ENCODE measurements around the gene GNE. TPM values are rescaled to one million over a fixed set of nuclear protein-coding genes. Genes with fewer than 3 reads are reported as not detected.
"Not testable (repeated sequence)": the region's sequence is repeated elsewhere in the genome, so short reads cannot be mapped to it uniquely, and the experiment has no call there.

Gene GNE
- total RNA-seq, 1 donor from 2014 or later: 27.7 TPM

DNA sequence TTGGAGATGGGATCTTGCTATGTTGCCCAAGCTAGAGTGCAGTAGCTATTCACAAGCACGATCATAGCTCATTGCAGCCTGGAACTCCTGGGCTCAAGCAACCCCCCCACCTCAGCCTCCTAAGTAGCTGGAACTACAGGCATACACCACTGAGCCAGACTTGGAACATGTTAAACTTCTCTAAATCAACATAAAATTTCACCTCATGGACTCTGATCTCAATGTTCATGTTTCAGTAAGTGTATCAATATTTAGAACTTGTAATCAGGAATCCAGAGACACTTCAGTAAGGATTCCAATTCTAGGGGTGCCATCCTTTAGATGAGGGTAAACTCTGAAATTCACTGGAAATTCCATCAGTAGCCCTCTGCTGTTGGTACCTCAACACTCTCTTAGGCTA lies 6.8 kb downstream of the GNE start:
- H3K9me3 Mint-ChIP-seq: no peaks in the 10 kb centered on the region
- H3K4me1 Mint-ChIP-seq (ENCODE audit: low read depth): peaks cover 18% of the 10 kb centered on the region
- H3K27ac Mint-ChIP-seq: no peak overlapping the region
- H3K4me3 Mint-ChIP-seq (ENCODE audit: low read depth): no peak overlapping the region
- H3K27me3 Mint-ChIP-seq (ENCODE audit: low read depth): no peaks in the 10 kb centered on the region
- peaks cover 14% of the 10 kb centered on the region for H3K36me3 Mint-ChIP-seq (ENCODE audit: low read depth)
- DNase-seq (ENCODE audit: low spot score): no peak
- intact Hi-C loops (cut with micrococcal nuclease): no loop called here

DNA sequence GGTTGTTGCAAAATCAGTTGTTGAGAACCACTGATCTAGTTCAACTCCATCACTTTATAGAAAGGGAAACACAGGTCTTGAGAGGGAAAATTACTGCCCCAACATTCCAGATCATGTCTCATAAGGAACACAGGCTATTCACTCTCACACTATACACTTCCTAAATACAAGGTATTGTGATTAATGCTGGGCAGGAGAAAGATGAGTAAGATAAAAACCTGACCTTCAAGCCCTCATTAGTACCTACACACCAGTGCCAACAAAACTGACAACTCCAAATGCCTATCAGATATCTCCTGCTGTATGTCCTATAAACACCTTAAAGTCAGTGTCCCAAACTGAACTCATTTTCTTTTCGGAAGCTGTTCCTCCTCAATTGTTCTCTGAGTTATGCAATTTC lies 8.2 kb downstream of the GNE start:
- no peak overlapping the region for H3K27ac Mint-ChIP-seq
- no peak overlapping the region for H3K4me3 Mint-ChIP-seq (ENCODE audit: low read depth)
- peaks cover 18% of the 10 kb centered on the region for H3K4me1 Mint-ChIP-seq (ENCODE audit: low read depth)
- H3K27me3 Mint-ChIP-seq (ENCODE audit: low read depth): no peaks in the 10 kb centered on the region
- H3K9me3 Mint-ChIP-seq: no peaks in the 10 kb centered on the region
- intact Hi-C loops (cut with micrococcal nuclease): no loop called here
- H3K36me3 Mint-ChIP-seq (ENCODE audit: low read depth): peaks cover 19% of the 10 kb centered on the region
- DNase-seq (ENCODE audit: low spot score): no peak

- Mint-ChIP-seq H3K36me3 (ENCODE audit: low read depth) (peaks cover 21% of the 10 kb centered on the region), H3K9me3 (no peaks in the 10 kb centered on the region), H3K27ac (no peak overlapping the region), H3K4me3 (ENCODE audit: low read depth) (no peak overlapping the region), H3K27me3 (ENCODE audit: low read depth) (no peaks in the 10 kb centered on the region), H3K4me1 (ENCODE audit: low read depth) (peaks cover 18% of the 10 kb centered on the region)
- intact Hi-C loops (cut with micrococcal nuclease): no loop called here
- no peak for DNase-seq (ENCODE audit: low spot score)
Observed at GRCh38 chr9:36249189-36249588, 9.1 kb downstream of the GNE start.

DNA sequence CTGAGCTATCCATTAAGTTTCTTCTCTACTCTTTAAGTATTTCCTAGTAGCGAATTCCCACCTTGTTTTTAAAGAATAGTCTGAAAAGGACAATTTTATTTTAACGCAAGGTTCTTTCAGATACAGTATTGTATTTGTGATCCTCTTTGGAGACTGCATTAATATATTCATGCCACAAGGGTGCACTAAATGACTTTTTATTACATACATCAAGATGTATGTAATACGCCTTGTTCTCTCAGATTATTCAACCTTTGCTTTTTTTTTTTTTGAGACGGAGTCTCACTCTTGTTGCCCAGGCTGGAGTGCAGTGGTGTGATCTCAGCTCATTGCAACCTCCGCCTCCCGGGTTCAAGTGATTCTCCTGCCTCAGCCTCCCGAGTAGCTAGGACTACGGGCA lies 10.2 kb downstream of the GNE start:
- DNase-seq (ENCODE audit: low spot score); H3K27ac Mint-ChIP-seq; H3K27me3 Mint-ChIP-seq (ENCODE audit: low read depth); H3K4me3 Mint-ChIP-seq (ENCODE audit: low read depth); H3K9me3 Mint-ChIP-seq: not testable (repeated sequence)
- Mint-ChIP-seq H3K36me3 (ENCODE audit: low read depth) (peaks cover 30% of the 10 kb centered on the region), H3K4me1 (ENCODE audit: low read depth) (peaks cover 18% of the 10 kb centered on the region)
- intact Hi-C loops (cut with micrococcal nuclease): loop anchor here (1.0 kb wide), 1 partner anchor 80 kb away; no protein-coding TSS in a partner anchor

DNA sequence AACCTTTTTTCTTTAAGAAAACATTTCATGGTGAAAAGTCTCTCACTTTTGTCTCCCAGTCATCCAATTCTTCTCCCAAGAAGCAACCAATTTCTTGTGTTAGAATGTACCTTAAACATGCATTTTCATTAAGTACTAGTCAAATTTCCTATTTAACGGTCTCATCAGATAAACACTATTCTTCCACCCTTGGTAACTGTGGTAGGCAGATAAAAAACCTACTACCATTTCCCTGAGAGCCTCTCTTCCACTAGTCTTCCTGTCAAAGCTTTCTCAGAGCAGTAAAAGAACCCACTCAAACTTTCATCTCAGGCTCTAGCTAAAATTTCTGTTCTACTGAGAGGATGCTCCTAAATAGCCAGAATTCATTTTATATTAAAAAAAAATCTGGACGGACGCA lies 10.9 kb downstream of the GNE start:
- intact Hi-C loops (cut with micrococcal nuclease): no loop called here
- Mint-ChIP-seq H3K27me3 (ENCODE audit: low read depth) (no peaks in the 10 kb centered on the region), H3K4me1 (ENCODE audit: low read depth) (peaks cover 18% of the 10 kb centered on the region), H3K4me3 (ENCODE audit: low read depth) (no peak overlapping the region), H3K27ac (no peak overlapping the region), H3K9me3 (no peaks in the 10 kb centered on the region), H3K36me3 (ENCODE audit: low read depth) (peaks cover 32% of the 10 kb centered on the region)
- no peak for DNase-seq (ENCODE audit: low spot score)

- Mint-ChIP-seq H3K4me3 (ENCODE audit: low read depth) (no peak overlapping the region), H3K9me3 (no peaks in the 10 kb centered on the region), H3K27ac (no peak overlapping the region), H3K27me3 (ENCODE audit: low read depth) (no peaks in the 10 kb centered on the region), H3K36me3 (ENCODE audit: low read depth) (peaks cover 35% of the 10 kb centered on the region), H3K4me1 (ENCODE audit: low read depth) (peaks cover 11% of the 10 kb centered on the region)
- DNase-seq (ENCODE audit: low spot score): no peak
- intact Hi-C loops (cut with micrococcal nuclease): no loop called here
Observed at GRCh38 chr9:36245906-36246305, 12.3 kb downstream of the GNE start.

- peaks cover 57% of the 10 kb centered on the region for H3K36me3 Mint-ChIP-seq (ENCODE audit: low read depth)
- H3K27ac Mint-ChIP-seq; H3K9me3 Mint-ChIP-seq; H3K4me3 Mint-ChIP-seq (ENCODE audit: low read depth); DNase-seq (ENCODE audit: low spot score); intact Hi-C loops (cut with micrococcal nuclease); H3K4me1 Mint-ChIP-seq (ENCODE audit: low read depth); H3K27me3 Mint-ChIP-seq (ENCODE audit: low read depth): not testable (repeated sequence)
Observed at GRCh38 chr9:36239675-36240074, 18.6 kb downstream of the GNE start.

DNA sequence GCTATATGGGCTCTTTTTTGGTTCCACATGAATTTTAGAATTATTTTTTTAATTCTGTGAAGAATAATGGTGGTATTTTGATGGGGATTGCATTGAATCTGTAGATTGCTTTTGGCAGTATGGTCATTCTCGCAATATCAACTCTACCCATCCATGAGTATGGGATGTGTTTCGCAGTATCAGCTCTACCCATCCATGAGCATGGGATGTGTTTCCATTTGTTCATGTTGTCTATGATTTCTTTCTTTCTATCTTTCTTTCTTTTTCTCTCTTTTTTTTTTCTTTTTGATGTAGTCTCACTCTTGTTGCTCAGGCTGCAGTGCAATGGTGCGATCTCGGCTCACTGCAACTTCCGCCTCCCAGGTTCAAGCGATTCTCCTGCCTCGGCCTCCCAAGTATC lies 19.0 kb downstream of the GNE start:
- DNase-seq (ENCODE audit: low spot score); H3K4me1 Mint-ChIP-seq (ENCODE audit: low read depth); H3K9me3 Mint-ChIP-seq; intact Hi-C loops (cut with micrococcal nuclease); H3K27me3 Mint-ChIP-seq (ENCODE audit: low read depth); H3K4me3 Mint-ChIP-seq (ENCODE audit: low read depth); H3K27ac Mint-ChIP-seq: not testable (repeated sequence)
- H3K36me3 Mint-ChIP-seq (ENCODE audit: low read depth): peaks cover 59% of the 10 kb centered on the region

- Mint-ChIP-seq H3K4me1 (ENCODE audit: low read depth) (no peaks in the 10 kb centered on the region), H3K27me3 (ENCODE audit: low read depth) (no peaks in the 10 kb centered on the region), H3K27ac (no peak overlapping the region), H3K36me3 (ENCODE audit: low read depth) (peaks cover 63% of the 10 kb centered on the region), H3K9me3 (no peaks in the 10 kb centered on the region), H3K4me3 (ENCODE audit: low read depth) (no peak overlapping the region)
- intact Hi-C loops (cut with micrococcal nuclease): no loop called here
- no peak for DNase-seq (ENCODE audit: low spot score)
Observed at GRCh38 chr9:36237230-36237629, 21.0 kb downstream of the GNE start.

DNA sequence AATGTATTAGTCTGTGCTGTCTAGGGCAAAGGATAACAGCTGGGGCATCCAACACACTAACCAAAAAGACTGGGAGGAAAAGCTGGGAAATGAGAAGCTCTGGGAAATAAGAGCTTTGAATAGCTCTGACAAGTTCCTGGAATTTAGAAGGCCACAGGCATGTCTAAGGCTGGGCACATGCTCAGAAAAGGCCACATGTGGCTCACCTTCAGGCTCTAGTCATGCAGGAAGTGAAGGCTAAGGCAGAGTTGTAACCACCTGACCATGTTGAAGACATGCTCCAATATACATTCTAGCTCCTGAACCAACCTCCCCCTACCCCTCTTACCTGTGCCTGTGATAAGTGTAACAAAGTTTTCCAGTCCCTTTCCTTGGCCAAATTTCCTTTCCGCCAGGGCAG lies 35.8 kb downstream of the GNE start:
- H3K9me3 Mint-ChIP-seq: peaks cover 10% of the 10 kb centered on the region
- no peak overlapping the region for H3K27ac Mint-ChIP-seq
- intact Hi-C loops (cut with micrococcal nuclease): no loop called here
- peaks cover 85% of the 10 kb centered on the region for H3K36me3 Mint-ChIP-seq (ENCODE audit: low read depth)
- no peak for DNase-seq (ENCODE audit: low spot score)
- no peak overlapping the region for H3K4me3 Mint-ChIP-seq (ENCODE audit: low read depth)
- H3K27me3 Mint-ChIP-seq (ENCODE audit: low read depth): no peaks in the 10 kb centered on the region
- peaks cover 22% of the 10 kb centered on the region for H3K4me1 Mint-ChIP-seq (ENCODE audit: low read depth)

DNA sequence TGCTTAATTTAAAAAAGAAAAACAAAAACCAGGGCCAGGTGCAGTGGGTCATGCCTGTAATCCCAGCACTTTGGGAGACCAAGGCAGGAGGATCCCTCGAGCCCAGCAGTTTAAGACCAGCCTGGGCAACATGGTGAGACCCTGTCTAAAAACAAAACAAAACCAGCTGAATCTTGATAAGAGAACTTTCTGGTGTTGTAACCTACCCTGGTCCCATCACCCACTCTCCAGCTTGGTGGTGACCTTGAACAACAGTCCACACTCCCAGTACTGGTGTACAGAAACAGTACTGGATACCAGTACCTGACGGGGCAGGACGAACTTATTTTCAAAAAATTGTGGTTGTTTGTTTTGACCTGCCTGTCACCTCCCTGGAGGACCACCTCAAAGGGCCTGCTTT lies 36.6 kb downstream of the GNE start:
- no peaks in the 10 kb centered on the region for H3K27me3 Mint-ChIP-seq (ENCODE audit: low read depth)
- H3K36me3 Mint-ChIP-seq (ENCODE audit: low read depth): peaks cover 85% of the 10 kb centered on the region
- peaks cover 27% of the 10 kb centered on the region for H3K4me1 Mint-ChIP-seq (ENCODE audit: low read depth)
- H3K27ac Mint-ChIP-seq: no peak overlapping the region
- DNase-seq (ENCODE audit: low spot score): no peak
- no peak overlapping the region for H3K4me3 Mint-ChIP-seq (ENCODE audit: low read depth)
- intact Hi-C loops (cut with micrococcal nuclease): no loop called here
- H3K9me3 Mint-ChIP-seq: peaks cover 10% of the 10 kb centered on the region

- peak overlapping the region; percentile 41 for H3K4me3 Mint-ChIP-seq (ENCODE audit: low read depth)
- H3K27me3 Mint-ChIP-seq (ENCODE audit: low read depth): no peaks in the 10 kb centered on the region
- peak overlapping the region; percentile 87 for H3K27ac Mint-ChIP-seq
Observed at GRCh38 chr9:36218411-36218901, 39.8 kb downstream of the GNE start.

DNA sequence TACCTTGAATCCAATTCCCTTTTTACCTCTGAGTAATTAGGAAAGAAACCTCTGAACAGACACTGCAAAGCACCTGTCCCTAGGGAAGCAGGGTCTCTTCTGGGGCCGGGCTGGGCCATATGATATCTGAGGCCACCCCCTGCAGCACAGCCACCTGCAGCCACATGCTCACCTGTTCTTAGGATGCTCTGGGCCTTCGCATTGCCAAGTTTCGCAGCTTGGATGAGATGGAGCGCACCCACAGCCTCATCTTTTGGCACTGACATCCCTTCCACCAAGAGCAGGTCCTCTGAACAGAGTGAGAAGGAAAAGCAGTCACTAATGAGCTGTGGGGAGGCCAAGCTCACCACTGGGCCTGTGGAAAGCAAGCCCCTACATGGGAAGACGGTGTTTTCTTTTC lies 40.2 kb downstream of the GNE start:
- Mint-ChIP-seq H3K27ac (peak overlapping the region; percentile 87), H3K9me3 (peaks cover 6% of the 10 kb centered on the region), H3K4me3 (ENCODE audit: low read depth) (peak overlapping the region; percentile 41), H3K4me1 (ENCODE audit: low read depth) (peaks cover 38% of the 10 kb centered on the region), H3K27me3 (ENCODE audit: low read depth) (no peaks in the 10 kb centered on the region), H3K36me3 (ENCODE audit: low read depth) (peaks cover 75% of the 10 kb centered on the region)
- DNase-seq (ENCODE audit: low spot score): no peak
- intact Hi-C loops (cut with micrococcal nuclease): loop anchor here (2.0 to 5.0 kb wide), 2 partner anchors 27 to 39 kb away; partner anchors contain the start of genes CLTA and GNE

More at GRCh38 chr9:36218411-36218901, 39.8 kb downstream of the GNE start:
- peaks cover 75% of the 10 kb centered on the region for H3K36me3 Mint-ChIP-seq (ENCODE audit: low read depth)
- peak; percentile 20 for DNase-seq (ENCODE audit: low spot score)
- peaks cover 10% of the 10 kb centered on the region for H3K9me3 Mint-ChIP-seq
- H3K4me1 Mint-ChIP-seq (ENCODE audit: low read depth): peaks cover 34% of the 10 kb centered on the region
- intact Hi-C loops (cut with micrococcal nuclease): loop anchor here (2.0 to 5.0 kb wide), 2 partner anchors 28 to 39 kb away; partner anchors contain the start of genes CLTA and GNE
